Measurements from ENCODE around the gene ATP1B2. TPM values are rescaled to one million over a fixed set of nuclear protein-coding genes. Genes with fewer than 3 reads are reported as not detected.

Gene ATP1B2, protein sequence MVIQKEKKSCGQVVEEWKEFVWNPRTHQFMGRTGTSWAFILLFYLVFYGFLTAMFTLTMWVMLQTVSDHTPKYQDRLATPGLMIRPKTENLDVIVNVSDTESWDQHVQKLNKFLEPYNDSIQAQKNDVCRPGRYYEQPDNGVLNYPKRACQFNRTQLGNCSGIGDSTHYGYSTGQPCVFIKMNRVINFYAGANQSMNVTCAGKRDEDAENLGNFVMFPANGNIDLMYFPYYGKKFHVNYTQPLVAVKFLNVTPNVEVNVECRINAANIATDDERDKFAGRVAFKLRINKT
- total RNA-seq (under 1 TPM; 0.36 to 0.96 TPM), polyA plus RNA-seq (under 1 TPM in 2 of 3 donors, not detected in 1; 0.17 to 0.57 TPM), total RNA-seq (0.06 to 1.5 (median 0.27) reads per million in 6 experiments)

- peaks cover 3 to 27% (median 8%) of the 10 kb centered on the region in 5 donors for H3K27me3 Mint-ChIP-seq
These were observed at the start of gene ATP1B2 for GRCh38 chr17:7650509-7651096. Gene ATP1B2, plus strand, starts transcription at chr17:7650926. Its CDS starts 593 bp downstream, at chr17:7651519.

DNA sequence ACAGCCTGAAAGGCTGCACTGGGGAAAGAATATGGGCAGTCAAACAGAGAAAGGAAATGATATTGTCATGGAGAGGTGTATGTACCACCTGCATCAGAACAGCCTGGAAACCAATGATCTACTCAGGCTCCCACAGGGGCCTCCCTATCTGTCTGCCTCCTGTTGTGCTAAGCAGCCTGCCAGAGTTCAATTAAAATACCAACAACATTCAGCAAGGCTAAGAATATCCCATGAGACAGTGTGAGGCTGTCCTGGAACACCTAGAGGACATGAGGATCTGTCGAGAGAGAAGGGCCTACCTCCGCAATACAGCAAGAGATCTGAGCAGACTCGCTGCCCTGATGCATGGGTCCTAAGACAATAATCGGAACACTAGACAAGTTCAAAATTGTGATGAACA is 44.4 kb upstream of the ATP1B2 start:
- Mint-ChIP-seq H3K4me3 (peak overlapping the region in 1 of 10 donors; percentile 1), H3K9me3 (no peaks in the 10 kb centered on the region), H3K27ac (peak overlapping the region in 5 of 10 donors; percentile 12 to 55 (median 46)), H3K4me1 (peaks cover 15 to 34% (median 24%) of the 10 kb centered on the region in 4 donors), H3K27me3 (no peaks in the 10 kb centered on the region), H3K36me3 (peaks cover 0 to 60% (median 27%) of the 10 kb centered on the region in 3 donors)
- no peak for ATAC-seq
- POLR2A ChIA-PET, result no interaction called here
- DNase-seq, result no peak

More at GRCh38 chr17:7650509-7651096, at the start of gene ATP1B2:
- POLR2A ChIA-PET, result interaction anchor here (0.8 to 4.0 kb wide), 16 partner anchors 8 to 785 kb away, joined by 3 to 69 read pairs (median 4); partner anchors contain the start of genes FXR2, MPDU1, NDEL1 and SAT2
- Mint-ChIP-seq H3K36me3 (no peaks in the 10 kb centered on the region), H3K9me3 (no peaks in the 10 kb centered on the region), H3K27ac (peak within 1 kb of the TSS in 9 of 10 donors; percentile 4 to 84 (median 72)), H3K4me1 (peaks cover 16 to 22% (median 19%) of the 10 kb centered on the region in 4 donors), H3K4me3 (peak within 1 kb of the TSS; percentile 80 to 98 (median 90))
- ATAC-seq (peak; percentile 90 to 91), DNase-seq (peak; percentile 57 to 91 (median 74))

GRCh38 chr17:7610641-7611040 is 40.1 kb upstream of the ATP1B2 start:
- Mint-ChIP-seq H3K27ac (peak overlapping the region in 4 of 10 donors; percentile 22 to 43 (median 37)), H3K4me1 (peaks cover 30 to 61% (median 52%) of the 10 kb centered on the region in 4 donors), H3K9me3 (no peaks in the 10 kb centered on the region), H3K4me3 (peak overlapping the region in 4 of 10 donors; percentile 7 to 22 (median 11)), H3K36me3 (peaks cover 0 to 24% (median 4%) of the 10 kb centered on the region in 3 donors), H3K27me3 (no peaks in the 10 kb centered on the region)
- DNase-seq, result no peak
- ATAC-seq, result no peak
- POLR2A ChIA-PET, result interaction anchor here (0.9 kb wide), 1 partner anchor 10 kb away, joined by 3 read pairs; no protein-coding TSS in a partner anchor

DNA sequence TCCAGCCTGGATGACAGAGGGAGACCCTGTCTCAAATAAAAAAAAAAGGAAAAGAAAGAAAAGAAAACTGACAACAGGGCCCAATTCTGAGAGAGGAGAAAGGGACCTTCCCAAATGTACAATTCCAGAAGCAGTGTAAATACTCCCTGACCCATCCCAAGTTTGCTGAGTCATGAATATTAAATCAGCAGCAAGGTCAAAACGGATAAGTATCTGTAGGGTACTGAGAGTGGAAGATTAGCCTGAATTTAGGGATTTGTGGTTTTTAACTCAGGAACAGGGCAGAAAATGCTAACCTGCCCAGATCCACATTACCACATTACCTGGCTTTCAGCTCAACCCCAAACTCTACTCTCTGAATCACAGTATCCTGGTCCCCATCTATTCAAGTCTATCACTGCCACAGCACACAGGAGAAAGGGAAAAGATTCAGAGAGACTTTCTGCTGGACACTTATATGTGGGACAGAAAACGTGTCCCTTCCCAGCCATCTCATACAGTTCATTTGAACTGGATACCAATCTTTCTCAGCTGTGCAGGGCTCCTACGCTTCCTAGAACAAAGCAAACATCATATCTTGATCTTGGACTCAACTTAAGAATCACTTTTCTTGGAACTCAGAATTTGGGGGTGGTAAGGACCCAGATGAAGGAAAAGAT is 39.0 kb upstream of the ATP1B2 start:
- no peak for DNase-seq
- Mint-ChIP-seq H3K27me3 (no peaks in the 10 kb centered on the region), H3K27ac (peak overlapping the region in 7 of 10 donors; percentile 28 to 86 (median 73)), H3K4me3 (peak overlapping the region in 9 of 10 donors; percentile 62 to 91 (median 72)), H3K36me3 (peaks cover 0 to 16% (median 2%) of the 10 kb centered on the region in 3 donors), H3K4me1 (peaks cover 23 to 53% (median 47%) of the 10 kb centered on the region in 4 donors), H3K9me3 (no peaks in the 10 kb centered on the region)
- POLR2A ChIA-PET, result interaction anchor here (0.8 to 4.4 kb wide), 4 partner anchors 16 to 75 kb away, joined by 3 to 16 read pairs (median 4); partner anchors contain the start of gene SAT2
- ATAC-seq, result no peak

- DNase-seq (no peak), ATAC-seq (no peak)
- Mint-ChIP-seq H3K36me3 (peaks cover 0 to 16% (median 2%) of the 10 kb centered on the region in 3 donors), H3K4me3 (peak overlapping the region; percentile 51 to 91 (median 72)), H3K4me1 (peaks cover 23 to 51% (median 47%) of the 10 kb centered on the region in 4 donors), H3K27me3 (no peaks in the 10 kb centered on the region), H3K9me3 (no peaks in the 10 kb centered on the region), H3K27ac (peak overlapping the region in 6 of 10 donors; percentile 1 to 86 (median 69))
- POLR2A ChIA-PET, result interaction anchor here (0.7 to 4.4 kb wide), 4 partner anchors 9 to 74 kb away, joined by 3 to 16 read pairs (median 4); partner anchors contain the start of gene SAT2
These were observed 38.5 kb upstream of the ATP1B2 start for GRCh38 chr17:7612294-7612640.

- no peak for ATAC-seq
- H3K27ac Mint-ChIP-seq, result peak overlapping the region; percentile 39 to 94 (median 92)
- DNase-seq, result no peak
- peak overlapping the region; percentile 84 to 97 (median 91) for H3K4me3 Mint-ChIP-seq
- POLR2A ChIA-PET, result interaction anchor here (0.5 to 6.1 kb wide), 12 partner anchors 13 to 375 kb away, joined by 3 to 105 read pairs (median 8); partner anchors contain the start of genes ATP1B2, MPDU1, PHF23 and SAT2
- H3K36me3 Mint-ChIP-seq, result peaks cover 0 to 12% (median 2%) of the 10 kb centered on the region in 3 donors
- no peaks in the 10 kb centered on the region for H3K9me3 Mint-ChIP-seq
- no peaks in the 10 kb centered on the region for H3K27me3 Mint-ChIP-seq
- peaks cover 23 to 47% (median 43%) of the 10 kb centered on the region in 4 donors for H3K4me1 Mint-ChIP-seq
These were observed 36.8 kb upstream of the ATP1B2 start for GRCh38 chr17:7613769-7614424.

DNA sequence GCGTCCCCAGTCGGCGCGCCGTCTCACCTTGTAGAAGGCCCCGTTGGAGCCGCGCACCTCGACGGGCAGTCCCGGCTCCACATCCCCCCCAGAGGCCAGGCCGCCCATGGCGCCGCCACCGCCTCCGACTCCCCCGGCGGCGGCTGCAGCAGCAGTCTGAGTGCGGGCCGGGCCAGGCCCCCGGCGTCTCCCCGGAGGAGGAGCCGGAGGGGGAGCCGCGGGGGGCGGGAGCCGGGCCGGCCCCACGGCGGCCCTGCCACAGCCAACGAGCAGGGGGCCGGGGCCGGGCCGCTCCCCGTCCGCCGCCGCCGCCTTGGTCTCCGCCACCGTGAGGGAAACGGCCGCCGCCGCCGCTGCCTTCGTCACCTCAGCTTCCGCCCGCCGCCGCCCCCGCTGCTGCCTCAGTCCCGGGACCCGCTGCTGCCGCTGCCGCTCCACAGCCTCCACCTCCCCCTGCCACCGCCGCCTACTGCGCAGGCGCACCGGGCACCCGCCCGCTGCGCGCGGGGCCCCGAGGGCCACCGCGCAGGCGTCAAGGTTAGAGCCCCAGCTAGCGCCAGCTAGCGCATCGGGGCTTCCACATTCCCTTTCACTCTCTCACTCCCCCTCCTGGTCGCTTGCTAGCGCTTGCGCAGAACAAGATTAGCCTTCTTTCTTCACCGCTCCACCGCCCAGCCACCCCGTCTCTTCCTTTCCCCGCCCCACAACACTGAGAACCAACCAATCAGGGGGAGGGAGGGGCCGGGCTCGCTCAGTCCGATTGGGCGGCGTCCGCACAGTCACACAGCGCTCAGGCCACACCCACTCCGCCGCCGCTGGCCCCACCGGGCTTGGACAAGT is 36.1 kb upstream of the ATP1B2 start, which contains the start of gene FXR2:
Gene FXR2 (minus strand): TSS at position 473 of the 840 bp plus-strand sequence. CDS start 365 bp downstream, at position 108.
- Mint-ChIP-seq H3K27me3 (no peaks in the 10 kb centered on the region), H3K9me3 (no peaks in the 10 kb centered on the region), H3K4me1 (peaks cover 20 to 41% (median 37%) of the 10 kb centered on the region in 4 donors), H3K4me3 (peak within 1 kb of the TSS; percentile 85 to 97 (median 92)), H3K27ac (peak within 1 kb of the TSS; percentile 82 to 99 (median 97)), H3K36me3 (peaks cover 0 to 10% (median 2%) of the 10 kb centered on the region in 3 donors)
- DNase-seq, result peak; percentile 96 to 100 (median 98)
- peak; percentile 83 to 85 for ATAC-seq
- POLR2A ChIA-PET, result interaction anchor here (0.5 to 6.1 kb wide), 22 partner anchors 13 to 579 kb away, joined by 3 to 105 read pairs (median 5); partner anchors contain the start of genes ATP1B2, MPDU1, PHF23 and POLR2A

- peaks cover 0 to 10% (median 2%) of the 10 kb centered on the region in 3 donors for H3K36me3 Mint-ChIP-seq
- DNase-seq (no peak), ATAC-seq (peak; percentile 43 to 44)
- no peaks in the 10 kb centered on the region for H3K27me3 Mint-ChIP-seq
- H3K9me3 Mint-ChIP-seq, result no peaks in the 10 kb centered on the region
- POLR2A ChIA-PET, result interaction anchor here (0.6 to 6.1 kb wide), 21 partner anchors 12 to 580 kb away, joined by 3 to 105 read pairs (median 5); partner anchors contain the start of genes ATP1B2, MPDU1, PHF23 and POLR2A
- peak overlapping the region; percentile 82 to 99 (median 97) for H3K27ac Mint-ChIP-seq
- peaks cover 20 to 38% (median 35%) of the 10 kb centered on the region in 4 donors for H3K4me1 Mint-ChIP-seq
- peak overlapping the region; percentile 85 to 96 (median 90) for H3K4me3 Mint-ChIP-seq
These were observed 35.4 kb upstream of the ATP1B2 start for GRCh38 chr17:7615265-7615747.

- no peak for DNase-seq
- Mint-ChIP-seq H3K9me3 (no peaks in the 10 kb centered on the region), H3K36me3 (no peaks in the 10 kb centered on the region), H3K4me3 (no peak overlapping the region), H3K27ac (no peak overlapping the region), H3K27me3 (no peaks in the 10 kb centered on the region), H3K4me1 (peaks cover 2 to 10% (median 5%) of the 10 kb centered on the region in 4 donors)
- POLR2A ChIA-PET, result interaction anchor here (1.0 to 6.1 kb wide), 3 partner anchors 9 to 67 kb away, joined by 5 to 105 read pairs (median 52); partner anchors contain the start of genes SAT2, TP53 and WRAP53
- ATAC-seq, result no peak
These were observed 32.1 kb upstream of the ATP1B2 start for GRCh38 chr17:7618608-7619007.

- no peaks in the 10 kb centered on the region for H3K27me3 Mint-ChIP-seq
- H3K9me3 Mint-ChIP-seq, result no peaks in the 10 kb centered on the region
- DNase-seq, result no peak
- no peak for ATAC-seq
- no peak overlapping the region for H3K27ac Mint-ChIP-seq
- no peak overlapping the region for H3K4me3 Mint-ChIP-seq
- no peaks in the 10 kb centered on the region for H3K4me1 Mint-ChIP-seq
- H3K36me3 Mint-ChIP-seq, result peaks cover 0 to 2% (median 0%) of the 10 kb centered on the region in 3 donors
- POLR2A ChIA-PET, result interaction anchor here (0.6 to 2.8 kb wide), 4 partner anchors 11 to 374 kb away, joined by 3 to 16 read pairs (median 6); partner anchors contain the start of gene TP53
These were observed 29.9 kb upstream of the ATP1B2 start for GRCh38 chr17:7620835-7621234.
